Keratinocyte (primary cell): Measurements from ENCODE around the gene MYMK. TPM values are rescaled to one million over a fixed set of nuclear protein-coding genes. Genes with fewer than 3 reads are reported as not detected.

Source experiments
- DNase-seq: peaks from one replicate; pipeline ENCODE4 v3.0.0-alpha.2; 2011; ENCODE audit warnings: low read depth, missing footprints, low spot score
- FAIRE-seq: peaks from 2 replicates; lab custom pipeline; 2011; peaks lifted over from hg19 to GRCh38; lab: Jason Lieb, UNC
- H2AFZ ChIP-seq: 2 replicates; pipeline ENCODE4 v1.6.0; 2012; ENCODE audit warnings: low read length, control low read depth, inconsistent platforms; ENCODE audit not compliant: control insufficient read depth
- H3K27ac ChIP-seq: 2 replicates; pipeline ENCODE4 v1.5.1; 2011; ENCODE audit warnings: low read length; ENCODE audit not compliant: control insufficient read depth, insufficient read depth
- H3K27me3 ChIP-seq: 3 replicates; pipeline ENCODE4 v1.6.0; 2011; ENCODE audit warnings: low read length; ENCODE audit not compliant: control insufficient read depth, insufficient read depth; ENCODE audit errors: extremely low read depth
- H3K36me3 ChIP-seq, 2 experiments: 2 replicates in 1 of 2; 3 replicates in 1 of 2; pipeline ENCODE4 v1.5.1; 2011; ENCODE audit warnings: low read length in 2 of 2, mild to moderate bottlenecking in 1 of 2; ENCODE audit not compliant: control insufficient read depth in 2 of 2, insufficient read depth in 2 of 2; ENCODE audit errors: extremely low read depth in 1 of 2
- H3K4me1 ChIP-seq: 3 replicates; pipeline ENCODE4 v1.5.1; 2011; ENCODE audit warnings: low read length; ENCODE audit not compliant: control insufficient read depth, insufficient read depth; ENCODE audit errors: extremely low read depth
- H3K4me2 ChIP-seq: 3 replicates; pipeline ENCODE4 v1.6.0; 2011; ENCODE audit warnings: low read depth, low read length; ENCODE audit not compliant: control insufficient read depth, insufficient read depth; ENCODE audit errors: extremely low read depth
- H3K4me3 ChIP-seq, 3 experiments: fragments of 200-600 bp in 1 of 3; sonication (generic) in 1 of 3; 2 replicates in 2 of 3; 3 replicates in 1 of 3; pipeline ENCODE4 v1.5.1; 2011 to 2016; ENCODE audit warnings: low read length in 3 of 3, mild to moderate bottlenecking in 3 of 3, control low read depth in 2 of 3, inconsistent platforms in 1 of 3, low read depth in 1 of 3, mixed read lengths in 1 of 3, mixed run types in 1 of 3, moderate library complexity in 1 of 3; ENCODE audit not compliant: control insufficient read depth in 2 of 3, insufficient read depth in 2 of 3; ENCODE audit errors: extremely low read depth in 1 of 3
- H3K79me2 ChIP-seq: 2 replicates; pipeline ENCODE4 v1.6.0; 2012; ENCODE audit warnings: low read length; ENCODE audit not compliant: control insufficient read depth, insufficient read depth
- H3K9ac ChIP-seq: 3 replicates; pipeline ENCODE4 v1.6.0; 2011; ENCODE audit warnings: low read length; ENCODE audit not compliant: control insufficient read depth, insufficient read depth; ENCODE audit errors: extremely low read depth
- H3K9me1 ChIP-seq: 3 replicates; pipeline ENCODE4 v1.6.0; 2011; ENCODE audit warnings: low read length; ENCODE audit not compliant: control insufficient read depth, insufficient read depth; ENCODE audit errors: extremely low read depth
- H3K9me3 ChIP-seq: 2 replicates; pipeline ENCODE4 v1.5.1; 2012; ENCODE audit warnings: low read depth, low read length; ENCODE audit not compliant: control insufficient read depth
- H4K20me1 ChIP-seq: 3 replicates; pipeline ENCODE4 v1.6.0; 2011; ENCODE audit warnings: low read length; ENCODE audit not compliant: control insufficient read depth, insufficient read depth; ENCODE audit errors: extremely low read depth
- EZH2 ChIP-seq: IDR thresholded peaks from one replicate; pipeline ENCODE4 v1.6.1; 2012; ENCODE audit warnings: inconsistent platforms, mild to moderate bottlenecking, low read length, moderate library complexity
- dilution Hi-C: fragments of 300-500 bp; cut with MboI; formaldehyde crosslinking; loops from one replicate; pipeline ENCODE4 v1.7.0; 2020; ENCODE audit warnings: low sequenced_read_pairs; ENCODE audit not compliant: extremely low pct_ligation_motif_present
- polyA plus RNA-seq, 5 experiments: library from polyadenylated mRNA; depleted of rRNA in 3 of 5; stranded (reverse) in 3 of 5; stranded (forward) in 1 of 5; unstranded in 1 of 5; fragments of >200 nt; gene quantifications; 1 replicate in 1 of 5; 2 replicates in 3 of 5; 3 replicates in 1 of 5; pipeline versions ENCODE4 v1.2.1 to v1.2.3, GENCODE V29; 2011 to 2012; ENCODE audit warnings: missing spikeins in 2 of 5, low read depth in 1 of 5, low replicate concordance in 1 of 5
- TF ChIP-seq, protein P1 (sequence below), 3 experiments: IDR thresholded peaks in 1 of 3; conservative IDR thresholded peaks in 1 of 3; optimal IDR thresholded peaks in 1 of 3; 2 replicates in 2 of 3; 3 replicates in 1 of 3; pipeline versions ENCODE3 to v1.5.1; 2011; ENCODE audit warnings: low read length in 3 of 3, mild to moderate bottlenecking in 3 of 3, moderate library complexity in 2 of 3, control low read depth in 1 of 3, inconsistent platforms in 1 of 3; ENCODE audit not compliant: insufficient read depth in 2 of 3; ENCODE audit errors: extremely low read depth in 1 of 3

MYMK gene
- polyA plus RNA-seq, 1 donor (not counting 4 experiments of a cell fraction or from before 2014, with no cell fraction given): not detected

DNA sequence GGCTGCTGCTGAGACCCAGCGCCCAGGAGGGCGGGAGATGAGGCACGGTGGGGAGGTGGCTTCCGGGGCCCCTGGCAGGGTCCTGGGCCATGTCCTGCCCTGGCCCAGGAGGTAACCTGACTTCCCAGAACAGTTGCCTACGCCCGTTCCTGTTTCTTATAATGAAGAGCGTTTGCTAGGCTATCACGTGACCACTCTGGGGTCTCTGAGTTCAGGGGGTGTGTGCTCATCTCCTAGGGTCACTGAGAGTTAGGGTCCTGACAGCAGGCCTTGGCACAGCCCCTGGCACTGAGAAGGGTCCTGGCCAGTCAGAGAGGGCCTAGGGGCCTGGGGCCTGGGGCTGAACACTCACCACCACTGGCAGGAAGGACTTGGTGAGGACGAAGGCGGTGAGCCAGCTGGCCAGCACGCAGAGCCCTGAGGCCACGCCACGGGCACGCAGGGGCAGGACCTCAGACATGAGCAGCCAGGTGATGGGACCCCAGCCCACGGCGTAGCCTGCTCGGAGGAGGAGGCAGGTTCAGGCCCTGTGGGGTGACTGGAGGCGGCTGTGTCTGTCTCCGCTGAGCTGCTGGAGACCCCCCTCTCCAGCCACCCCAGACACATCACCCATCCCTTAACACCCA is 51.9 kb downstream of the MYMK start:
- dilution Hi-C loops: no loop called here
- DNase-seq (no peak), FAIRE-seq (no peak)
- peaks cover 15% of the 10 kb centered on the region for H3K79me2 ChIP-seq
- H3K9me1 ChIP-seq: no peaks in the 10 kb centered on the region
- no peak overlapping the region for H2AFZ ChIP-seq
- no peak overlapping the region for H3K4me3 ChIP-seq
- H3K27me3 ChIP-seq: no peaks in the 10 kb centered on the region
- peaks cover 3% of the 10 kb centered on the region for H4K20me1 ChIP-seq
- peaks cover 21 to 40% of the 10 kb centered on the region in 2 experiments for H3K36me3 ChIP-seq
- H3K4me2 ChIP-seq: no peak overlapping the region
- peaks cover 7% of the 10 kb centered on the region for H3K4me1 ChIP-seq
- no peaks in the 10 kb centered on the region for H3K9me3 ChIP-seq
- H3K27ac ChIP-seq: no peak overlapping the region
- no peak overlapping the region for H3K9ac ChIP-seq
- TF ChIP-seq EZH2: no peak
- TF ChIP-seq, protein P1, sequence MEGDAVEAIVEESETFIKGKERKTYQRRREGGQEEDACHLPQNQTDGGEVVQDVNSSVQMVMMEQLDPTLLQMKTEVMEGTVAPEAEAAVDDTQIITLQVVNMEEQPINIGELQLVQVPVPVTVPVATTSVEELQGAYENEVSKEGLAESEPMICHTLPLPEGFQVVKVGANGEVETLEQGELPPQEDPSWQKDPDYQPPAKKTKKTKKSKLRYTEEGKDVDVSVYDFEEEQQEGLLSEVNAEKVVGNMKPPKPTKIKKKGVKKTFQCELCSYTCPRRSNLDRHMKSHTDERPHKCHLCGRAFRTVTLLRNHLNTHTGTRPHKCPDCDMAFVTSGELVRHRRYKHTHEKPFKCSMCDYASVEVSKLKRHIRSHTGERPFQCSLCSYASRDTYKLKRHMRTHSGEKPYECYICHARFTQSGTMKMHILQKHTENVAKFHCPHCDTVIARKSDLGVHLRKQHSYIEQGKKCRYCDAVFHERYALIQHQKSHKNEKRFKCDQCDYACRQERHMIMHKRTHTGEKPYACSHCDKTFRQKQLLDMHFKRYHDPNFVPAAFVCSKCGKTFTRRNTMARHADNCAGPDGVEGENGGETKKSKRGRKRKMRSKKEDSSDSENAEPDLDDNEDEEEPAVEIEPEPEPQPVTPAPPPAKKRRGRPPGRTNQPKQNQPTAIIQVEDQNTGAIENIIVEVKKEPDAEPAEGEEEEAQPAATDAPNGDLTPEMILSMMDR (optimal IDR thresholded peaks at IDR 0.05 in 1 of 3, IDR thresholded peaks at IDR 0.05 in 1 of 3, conservative IDR thresholded peaks at IDR 0.05 in 1 of 3; ENCODE audit: extremely low read depth in 1 of 3, insufficient read depth in 2 of 3, low read length in 3 of 3): no peak

DNA sequence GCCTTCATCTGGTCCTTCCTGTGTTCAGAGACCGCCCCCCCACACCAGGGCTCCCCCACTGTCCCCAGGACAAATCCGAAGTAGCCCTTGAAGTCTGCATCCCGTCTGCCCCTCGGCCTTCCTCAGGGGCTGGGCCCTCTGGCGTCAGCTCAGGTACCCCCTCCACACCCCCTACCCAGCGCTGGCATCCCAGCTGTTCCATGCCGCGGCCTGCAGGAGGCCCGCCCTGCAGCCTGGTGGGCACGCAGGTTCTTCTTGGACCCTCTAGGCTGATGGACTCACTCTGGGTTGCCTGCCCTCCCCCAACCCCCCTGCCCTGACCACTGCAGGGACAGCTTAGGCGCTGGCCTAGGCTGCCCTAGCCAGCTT is 52.5 kb downstream of the MYMK start:
- H3K79me2 ChIP-seq: peaks cover 9% of the 10 kb centered on the region
- no peak for FAIRE-seq
- H2AFZ ChIP-seq: no peak overlapping the region
- peaks cover 3% of the 10 kb centered on the region for H4K20me1 ChIP-seq
- no peak overlapping the region for H3K9ac ChIP-seq
- H3K9me1 ChIP-seq: no peaks in the 10 kb centered on the region
- no peak for TF ChIP-seq EZH2
- TF ChIP-seq, protein P1 (optimal IDR thresholded peaks at IDR 0.05 in 1 of 3, IDR thresholded peaks at IDR 0.05 in 1 of 3, conservative IDR thresholded peaks at IDR 0.05 in 1 of 3; ENCODE audit: extremely low read depth in 1 of 3, insufficient read depth in 2 of 3, low read length in 3 of 3): no peak
- dilution Hi-C loops: no loop called here
- H3K36me3 ChIP-seq: peaks cover 21 to 40% of the 10 kb centered on the region in 2 experiments
- DNase-seq: no peak
- H3K9me3 ChIP-seq: no peaks in the 10 kb centered on the region
- no peak overlapping the region for H3K4me2 ChIP-seq
- H3K27ac ChIP-seq: no peak overlapping the region
- no peaks in the 10 kb centered on the region for H3K27me3 ChIP-seq
- H3K4me3 ChIP-seq: no peak overlapping the region
- peaks cover under 1% of the 10 kb centered on the region for H3K4me1 ChIP-seq
